ENCODE measurements around the gene AZI2.

DNA sequence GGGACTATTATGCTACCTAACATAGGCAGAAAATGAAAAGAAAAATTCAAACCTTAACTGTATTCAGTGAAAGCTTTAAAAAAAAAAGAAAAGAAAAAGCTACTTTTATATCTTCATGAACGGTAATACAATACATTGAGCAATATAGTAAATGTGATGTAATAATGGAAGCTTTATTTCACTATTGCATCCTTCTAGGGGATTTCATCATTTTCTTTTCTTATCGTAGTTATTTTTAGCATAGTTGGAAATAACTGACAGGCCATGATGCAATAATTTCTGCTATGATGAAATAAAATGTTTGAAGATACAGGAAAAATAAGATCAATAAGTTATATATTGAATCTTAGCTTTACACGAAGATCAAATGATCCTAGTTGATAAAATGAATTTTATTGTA is 40.4 kb downstream of the AZI2 start:
- TF ChIP-seq HOXA7 (CRISPR knock-in tag; IDR thresholded peaks at IDR 0.05): no peak
- TF ChIP-seq, protein P1, sequence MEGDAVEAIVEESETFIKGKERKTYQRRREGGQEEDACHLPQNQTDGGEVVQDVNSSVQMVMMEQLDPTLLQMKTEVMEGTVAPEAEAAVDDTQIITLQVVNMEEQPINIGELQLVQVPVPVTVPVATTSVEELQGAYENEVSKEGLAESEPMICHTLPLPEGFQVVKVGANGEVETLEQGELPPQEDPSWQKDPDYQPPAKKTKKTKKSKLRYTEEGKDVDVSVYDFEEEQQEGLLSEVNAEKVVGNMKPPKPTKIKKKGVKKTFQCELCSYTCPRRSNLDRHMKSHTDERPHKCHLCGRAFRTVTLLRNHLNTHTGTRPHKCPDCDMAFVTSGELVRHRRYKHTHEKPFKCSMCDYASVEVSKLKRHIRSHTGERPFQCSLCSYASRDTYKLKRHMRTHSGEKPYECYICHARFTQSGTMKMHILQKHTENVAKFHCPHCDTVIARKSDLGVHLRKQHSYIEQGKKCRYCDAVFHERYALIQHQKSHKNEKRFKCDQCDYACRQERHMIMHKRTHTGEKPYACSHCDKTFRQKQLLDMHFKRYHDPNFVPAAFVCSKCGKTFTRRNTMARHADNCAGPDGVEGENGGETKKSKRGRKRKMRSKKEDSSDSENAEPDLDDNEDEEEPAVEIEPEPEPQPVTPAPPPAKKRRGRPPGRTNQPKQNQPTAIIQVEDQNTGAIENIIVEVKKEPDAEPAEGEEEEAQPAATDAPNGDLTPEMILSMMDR (IDR thresholded peaks at IDR 0.05): no peak
- TF ChIP-seq, protein P2, sequence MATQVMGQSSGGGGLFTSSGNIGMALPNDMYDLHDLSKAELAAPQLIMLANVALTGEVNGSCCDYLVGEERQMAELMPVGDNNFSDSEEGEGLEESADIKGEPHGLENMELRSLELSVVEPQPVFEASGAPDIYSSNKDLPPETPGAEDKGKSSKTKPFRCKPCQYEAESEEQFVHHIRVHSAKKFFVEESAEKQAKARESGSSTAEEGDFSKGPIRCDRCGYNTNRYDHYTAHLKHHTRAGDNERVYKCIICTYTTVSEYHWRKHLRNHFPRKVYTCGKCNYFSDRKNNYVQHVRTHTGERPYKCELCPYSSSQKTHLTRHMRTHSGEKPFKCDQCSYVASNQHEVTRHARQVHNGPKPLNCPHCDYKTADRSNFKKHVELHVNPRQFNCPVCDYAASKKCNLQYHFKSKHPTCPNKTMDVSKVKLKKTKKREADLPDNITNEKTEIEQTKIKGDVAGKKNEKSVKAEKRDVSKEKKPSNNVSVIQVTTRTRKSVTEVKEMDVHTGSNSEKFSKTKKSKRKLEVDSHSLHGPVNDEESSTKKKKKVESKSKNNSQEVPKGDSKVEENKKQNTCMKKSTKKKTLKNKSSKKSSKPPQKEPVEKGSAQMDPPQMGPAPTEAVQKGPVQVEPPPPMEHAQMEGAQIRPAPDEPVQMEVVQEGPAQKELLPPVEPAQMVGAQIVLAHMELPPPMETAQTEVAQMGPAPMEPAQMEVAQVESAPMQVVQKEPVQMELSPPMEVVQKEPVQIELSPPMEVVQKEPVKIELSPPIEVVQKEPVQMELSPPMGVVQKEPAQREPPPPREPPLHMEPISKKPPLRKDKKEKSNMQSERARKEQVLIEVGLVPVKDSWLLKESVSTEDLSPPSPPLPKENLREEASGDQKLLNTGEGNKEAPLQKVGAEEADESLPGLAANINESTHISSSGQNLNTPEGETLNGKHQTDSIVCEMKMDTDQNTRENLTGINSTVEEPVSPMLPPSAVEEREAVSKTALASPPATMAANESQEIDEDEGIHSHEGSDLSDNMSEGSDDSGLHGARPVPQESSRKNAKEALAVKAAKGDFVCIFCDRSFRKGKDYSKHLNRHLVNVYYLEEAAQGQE (IDR thresholded peaks at IDR 0.05): no peak
- no peak for TF ChIP-seq POLR2A (IDR thresholded peaks at IDR 0.05; ENCODE audit: low read length)
- TF ChIP-seq, protein P3, sequence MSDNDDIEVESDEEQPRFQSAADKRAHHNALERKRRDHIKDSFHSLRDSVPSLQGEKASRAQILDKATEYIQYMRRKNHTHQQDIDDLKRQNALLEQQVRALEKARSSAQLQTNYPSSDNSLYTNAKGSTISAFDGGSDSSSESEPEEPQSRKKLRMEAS (IDR thresholded peaks at IDR 0.05): no peak
- TF ChIP-seq JUNB (IDR thresholded peaks at IDR 0.05): no peak
- TF ChIP-seq NFE2L2 (conservative IDR thresholded peaks at IDR 0.05; ENCODE audit: low read length): no peak
- no peak for TF ChIP-seq KDM1A (IDR thresholded peaks at IDR 0.05; ENCODE audit: low read depth)
- no peak for TF ChIP-seq SREBF2 (IDR thresholded peaks at IDR 0.05)
- no peak for TF ChIP-seq RAD21 (conservative IDR thresholded peaks at IDR 0.05 in 1 of 2, IDR thresholded peaks at IDR 0.05 in 1 of 2)
- TF ChIP-seq RARB (CRISPR knock-in tag; IDR thresholded peaks at IDR 0.05): no peak
- TF ChIP-seq CHD2 (IDR thresholded peaks at IDR 0.05; ENCODE audit: low read length, partially characterized antibody): no peak
- no peak for TF ChIP-seq EP300 (IDR thresholded peaks at IDR 0.05)
- no peak for TF ChIP-seq ZNF302 (CRISPR knock-in tag; IDR thresholded peaks at IDR 0.05)

All from A549 (cell line).